ENCODE measurements around the gene SYPL2. TPM values are rescaled to one million over a fixed set of nuclear protein-coding genes. Genes with fewer than 3 reads are reported as not detected.

The SYPL2 gene
- total RNA-seq, 1 experiment from 2014 or later, result 1.3 TPM

DNA sequence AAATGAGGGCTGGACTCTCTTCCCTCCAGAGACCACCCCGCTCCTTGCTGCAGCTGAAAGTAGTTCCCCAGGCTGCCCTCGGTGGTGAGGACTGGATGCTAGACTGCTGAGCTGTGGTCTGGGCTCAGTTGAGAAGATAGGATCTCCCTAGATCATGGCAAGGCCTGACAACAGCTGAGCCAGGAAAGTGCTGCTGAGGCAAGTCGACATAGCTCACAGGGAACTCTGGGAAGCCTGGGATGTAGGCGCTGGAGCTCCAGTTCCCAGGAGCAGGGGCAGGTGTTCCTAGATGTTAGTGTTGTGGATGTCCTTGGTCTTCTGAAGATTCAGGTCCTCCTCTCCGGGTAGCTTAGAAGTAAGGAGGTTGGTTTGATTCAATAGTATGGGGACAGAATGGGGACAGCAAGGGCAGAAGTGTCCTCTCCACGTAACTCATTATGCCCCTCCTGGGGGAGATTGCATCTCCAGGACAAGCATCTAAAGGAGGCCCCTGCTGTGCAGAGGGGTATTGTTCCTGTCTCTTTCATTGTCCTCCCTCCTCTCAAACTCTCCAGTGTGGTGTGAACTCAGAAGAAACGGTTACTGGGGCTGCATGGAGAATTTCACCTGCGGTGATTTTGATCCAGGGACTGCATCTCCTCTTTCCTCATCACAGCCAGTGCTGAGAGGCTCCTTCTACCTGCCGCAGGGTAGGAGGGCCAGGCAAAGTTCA, 31.3 kb downstream of the SYPL2 start:
- intact Hi-C loops (cut with micrococcal nuclease), result no loop called here

More for the DNA sequence above, 31.3 kb downstream of the SYPL2 start:
- CTCF ChIA-PET, result interaction anchor here (5.0 kb wide), 1 partner anchor 34 kb away, joined by 70 read pairs; no protein-coding TSS in a partner anchor
- TF ChIP-seq TCF7L2 (IDR thresholded peaks at IDR 0.05; ENCODE audit: borderline replicate concordance, extremely low read depth, insufficient read depth, insufficient read length), result no peak
- TF ChIP-seq, protein P1, sequence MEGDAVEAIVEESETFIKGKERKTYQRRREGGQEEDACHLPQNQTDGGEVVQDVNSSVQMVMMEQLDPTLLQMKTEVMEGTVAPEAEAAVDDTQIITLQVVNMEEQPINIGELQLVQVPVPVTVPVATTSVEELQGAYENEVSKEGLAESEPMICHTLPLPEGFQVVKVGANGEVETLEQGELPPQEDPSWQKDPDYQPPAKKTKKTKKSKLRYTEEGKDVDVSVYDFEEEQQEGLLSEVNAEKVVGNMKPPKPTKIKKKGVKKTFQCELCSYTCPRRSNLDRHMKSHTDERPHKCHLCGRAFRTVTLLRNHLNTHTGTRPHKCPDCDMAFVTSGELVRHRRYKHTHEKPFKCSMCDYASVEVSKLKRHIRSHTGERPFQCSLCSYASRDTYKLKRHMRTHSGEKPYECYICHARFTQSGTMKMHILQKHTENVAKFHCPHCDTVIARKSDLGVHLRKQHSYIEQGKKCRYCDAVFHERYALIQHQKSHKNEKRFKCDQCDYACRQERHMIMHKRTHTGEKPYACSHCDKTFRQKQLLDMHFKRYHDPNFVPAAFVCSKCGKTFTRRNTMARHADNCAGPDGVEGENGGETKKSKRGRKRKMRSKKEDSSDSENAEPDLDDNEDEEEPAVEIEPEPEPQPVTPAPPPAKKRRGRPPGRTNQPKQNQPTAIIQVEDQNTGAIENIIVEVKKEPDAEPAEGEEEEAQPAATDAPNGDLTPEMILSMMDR (IDR thresholded peaks at IDR 0.05 in 2 of 3, conservative IDR thresholded peaks at IDR 0.05 in 1 of 3; ENCODE audit: borderline replicate concordance in 1 of 3, insufficient read depth in 1 of 3, low read depth in 2 of 3, low read length in 2 of 3), result no peak
- TF ChIP-seq ZFX (IDR thresholded peaks at IDR 0.05), result no peak
- no peak for TF ChIP-seq ZNF274 (IDR thresholded peaks at IDR 0.05; ENCODE audit: low read depth, low read length)
- TF ChIP-seq CBX3 (IDR thresholded peaks at IDR 0.05; ENCODE audit: low read depth), result no peak
- TF ChIP-seq FOSL1 (IDR thresholded peaks at IDR 0.05; ENCODE audit: low read depth), result no peak
- TF ChIP-seq POLR2AphosphoS5 (IDR thresholded peaks at IDR 0.05; ENCODE audit: low read depth, low read length), result no peak
- no peak for TF ChIP-seq CEBPB (IDR thresholded peaks at IDR 0.05; ENCODE audit: low read depth)
- H3K9ac ChIP-seq (ENCODE audit: low read length), result no peak overlapping the region
- BruUV-seq (replicated peaks), result no TSS peak
- no peaks in the 10 kb centered on the region for H3K9me2 ChIP-seq (ENCODE audit: insufficient read depth)
- H3K79me2 ChIP-seq (ENCODE audit: insufficient read depth, low read length), result no peaks in the 10 kb centered on the region; the same call in 1 of the 2 replicates
- POLR2A ChIA-PET, result interaction anchor here (0.6 to 0.7 kb wide), 2 partner anchors 36 to 51 kb away, joined by 3 read pairs; partner anchors contain the start of gene GNAI3
- no peak overlapping the region for H3K4me2 ChIP-seq (ENCODE audit: low read length)
- no peak overlapping the region for H3K27ac ChIP-seq (ENCODE audit: low read depth, low read length)
- H3K4me1 ChIP-seq (ENCODE audit: control insufficient read depth in 1 of 2, insufficient read depth in 2 of 2, low read length in 2 of 2), result peaks cover 10 to 18% of the 10 kb centered on the region in 2 experiments; a peak in 2 of 4 replicates
- DNase-seq (ENCODE audit: low read depth, low spot score) (no peak), ATAC-seq (no peak)
- H3K27me3 ChIP-seq (ENCODE audit: insufficient read depth, low read length), result no peaks in the 10 kb centered on the region
- no peak overlapping the region for H3K4me3 ChIP-seq (replicated peaks in 1 of 2; ENCODE audit: low read depth in 1 of 2, low read length in 2 of 2)
- peaks cover 4 to 5% of the 10 kb centered on the region in 2 experiments; a peak in 1 of 4 replicates for H3K36me3 ChIP-seq (ENCODE audit: control insufficient read depth in 1 of 2, insufficient read depth in 2 of 2, low read length in 2 of 2)
- H4K20me1 ChIP-seq (ENCODE audit: insufficient read depth), result no peaks in the 10 kb centered on the region
- H3K9me3 ChIP-seq (ENCODE audit: control insufficient read depth in 1 of 2, insufficient read depth in 1 of 2, low read depth in 1 of 2, low read length in 2 of 2), result no peaks in the 10 kb centered on the region
- RAD21 ChIA-PET (ENCODE audit: low non-redundant PET in 1 of 2, low total read pairs in 2 of 2, uncharacterized antibody in 2 of 2, unreplicated experiment in 2 of 2), result interaction anchor here in 1 of 2 experiments (1.3 kb wide), 1 partner anchor 35 kb away, joined by 4 read pairs; no protein-coding TSS in a partner anchor
- H2AFZ ChIP-seq (ENCODE audit: low read depth, low read length, poor library complexity, severe bottlenecking), result no peak overlapping the region
